Retinal pigment epithelial cell (primary cell): ENCODE measurements around the gene LYAR.

ENCODE experiments used
- DNase-seq: peaks from one replicate; pipeline ENCODE4 v3.0.0-alpha.2; 2010; ENCODE audit warnings: low read depth
- H3K4me3 ChIP-seq: 2 replicates; pipeline ENCODE4 v1.5.1; 2011; ENCODE audit warnings: mild to moderate bottlenecking, low read length, control low read depth, moderate library complexity
- TF ChIP-seq, protein P1 (sequence below): conservative IDR thresholded peaks from 2 replicates; pipeline ENCODE4 v1.5.1; 2011; ENCODE audit warnings: low read depth, low read length, control low read depth, inconsistent platforms

LYAR gene

DNA sequence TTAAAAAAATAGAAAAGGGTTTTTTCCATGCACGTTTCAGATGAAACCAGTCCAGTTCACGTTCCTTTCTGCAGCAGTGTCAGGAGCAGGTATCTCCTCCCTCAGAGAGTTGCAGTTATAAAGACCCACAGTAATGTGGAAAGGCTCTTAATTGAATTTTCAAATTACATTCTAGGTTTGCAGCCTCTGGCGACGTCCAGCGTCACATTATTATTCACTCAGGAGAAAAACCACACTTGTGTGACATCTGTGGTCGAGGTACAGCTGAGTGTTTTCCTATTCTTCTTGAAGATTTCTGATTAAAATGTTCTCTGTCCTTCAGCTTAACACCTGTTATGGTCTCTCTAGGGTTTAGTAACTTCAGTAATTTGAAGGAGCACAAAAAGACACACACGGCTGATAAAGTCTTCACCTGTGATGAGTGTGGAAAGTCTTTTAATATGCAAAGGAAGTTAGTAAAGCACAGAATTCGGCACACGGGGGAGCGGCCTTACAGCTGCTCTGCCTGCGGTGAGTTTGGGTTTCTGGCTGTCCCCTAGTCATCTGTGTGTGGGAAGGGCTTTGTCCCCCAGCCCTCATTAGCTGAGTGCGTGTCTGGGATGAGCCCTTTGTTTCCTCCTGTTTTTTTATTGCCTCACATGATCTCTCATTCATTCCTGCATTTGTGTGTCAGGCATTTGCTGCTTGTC lies 25.7 kb upstream of the LYAR start:
- TF ChIP-seq, protein P1, sequence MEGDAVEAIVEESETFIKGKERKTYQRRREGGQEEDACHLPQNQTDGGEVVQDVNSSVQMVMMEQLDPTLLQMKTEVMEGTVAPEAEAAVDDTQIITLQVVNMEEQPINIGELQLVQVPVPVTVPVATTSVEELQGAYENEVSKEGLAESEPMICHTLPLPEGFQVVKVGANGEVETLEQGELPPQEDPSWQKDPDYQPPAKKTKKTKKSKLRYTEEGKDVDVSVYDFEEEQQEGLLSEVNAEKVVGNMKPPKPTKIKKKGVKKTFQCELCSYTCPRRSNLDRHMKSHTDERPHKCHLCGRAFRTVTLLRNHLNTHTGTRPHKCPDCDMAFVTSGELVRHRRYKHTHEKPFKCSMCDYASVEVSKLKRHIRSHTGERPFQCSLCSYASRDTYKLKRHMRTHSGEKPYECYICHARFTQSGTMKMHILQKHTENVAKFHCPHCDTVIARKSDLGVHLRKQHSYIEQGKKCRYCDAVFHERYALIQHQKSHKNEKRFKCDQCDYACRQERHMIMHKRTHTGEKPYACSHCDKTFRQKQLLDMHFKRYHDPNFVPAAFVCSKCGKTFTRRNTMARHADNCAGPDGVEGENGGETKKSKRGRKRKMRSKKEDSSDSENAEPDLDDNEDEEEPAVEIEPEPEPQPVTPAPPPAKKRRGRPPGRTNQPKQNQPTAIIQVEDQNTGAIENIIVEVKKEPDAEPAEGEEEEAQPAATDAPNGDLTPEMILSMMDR, result no peak
- DNase-seq, result no peak
- H3K4me3 ChIP-seq, result no peak overlapping the region

DNA sequence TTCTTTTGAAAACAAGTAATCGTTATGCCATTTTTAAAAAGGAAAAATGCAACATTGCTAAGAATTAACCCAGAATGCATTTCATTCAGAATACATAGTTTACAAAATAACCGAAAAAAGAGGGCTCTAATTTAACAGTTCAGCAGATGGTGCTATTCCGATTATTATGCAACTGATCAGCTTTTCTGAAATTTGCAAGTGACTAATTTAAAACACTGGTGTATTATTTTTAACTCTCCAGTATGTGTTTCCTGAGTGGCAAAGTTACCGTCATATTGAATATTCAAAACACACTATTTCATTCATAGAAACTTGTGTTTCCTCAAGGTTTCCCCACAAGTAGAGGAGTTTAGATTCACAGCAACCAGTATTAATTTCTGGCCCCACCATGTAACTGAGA lies 21.2 kb upstream of the LYAR start:
- no peak for DNase-seq
- H3K4me3 ChIP-seq, result no peak overlapping the region
- TF ChIP-seq, protein P1, result no peak

DNA sequence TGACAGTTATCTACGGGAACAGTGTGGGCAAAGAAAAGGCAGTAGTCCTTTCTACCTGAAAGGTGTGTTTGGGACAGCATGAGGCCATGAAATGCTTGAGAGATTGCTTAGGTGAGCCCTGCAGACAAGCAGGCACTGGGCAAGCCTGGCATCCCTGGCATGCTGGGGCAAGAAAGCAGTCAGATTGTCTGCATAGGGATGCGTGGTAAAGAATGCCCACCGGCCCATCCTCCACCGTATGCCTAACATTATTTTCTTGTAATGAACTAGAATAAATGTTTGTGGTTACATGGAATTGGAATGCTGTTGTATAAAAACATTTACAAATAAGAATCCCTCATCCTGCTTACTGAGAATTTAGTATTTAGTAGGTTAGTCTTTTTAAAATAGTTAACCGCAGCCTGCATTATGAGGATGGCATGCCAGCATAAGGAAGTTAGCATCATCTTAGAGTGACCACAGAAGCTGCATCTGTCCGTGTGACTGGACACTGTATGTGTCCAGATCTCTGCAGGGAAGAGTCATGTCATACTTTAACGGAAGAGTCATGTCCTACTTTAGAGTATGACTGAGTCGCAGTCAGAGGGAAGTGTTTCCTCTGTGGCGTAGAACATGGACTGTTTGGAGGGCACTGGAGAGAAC lies 19.0 kb upstream of the LYAR start:
- H3K4me3 ChIP-seq, result no peak overlapping the region
- TF ChIP-seq, protein P1, result no peak
- DNase-seq, result no peak

DNA sequence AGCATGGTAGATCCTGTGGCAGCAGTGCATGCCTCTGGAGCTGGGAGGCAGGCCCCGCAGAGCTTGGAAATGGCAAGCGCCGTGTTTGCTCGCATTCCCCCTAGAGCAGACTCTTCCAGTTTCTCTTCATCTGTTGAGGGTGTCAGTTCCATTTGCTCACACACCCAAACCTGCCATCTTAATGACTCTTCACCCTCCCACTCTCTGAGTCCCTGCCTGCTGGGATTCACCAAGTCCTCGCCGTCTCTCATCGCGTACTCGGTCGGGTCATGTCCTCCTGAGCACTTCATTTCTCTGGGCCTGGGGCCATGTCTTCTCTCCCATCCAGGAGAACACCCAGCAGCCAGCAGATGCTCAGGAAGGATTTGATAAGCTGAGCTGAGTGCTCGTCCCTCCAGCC lies 17.0 kb upstream of the LYAR start:
- no peak for DNase-seq
- TF ChIP-seq, protein P1, result no peak
- no peak overlapping the region for H3K4me3 ChIP-seq

DNA sequence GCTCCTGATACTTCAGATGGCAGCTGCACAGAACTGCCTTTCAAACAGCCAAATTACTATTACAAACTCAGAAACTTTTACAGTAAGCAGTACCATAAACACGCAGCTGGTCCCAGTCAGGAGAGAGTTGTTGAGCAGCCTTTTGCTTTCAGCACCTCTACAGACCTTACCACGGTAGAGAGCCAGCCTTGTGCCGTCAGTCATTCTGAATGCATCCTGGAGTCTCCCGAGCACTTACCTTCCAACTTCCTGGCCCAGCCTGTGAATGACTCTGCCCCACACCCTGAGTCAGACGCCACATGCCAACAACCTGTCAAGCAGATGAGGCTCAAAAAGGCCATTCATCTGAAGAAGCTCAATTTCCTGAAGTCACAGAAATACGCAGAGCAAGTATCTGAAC lies 12.5 kb upstream of the LYAR start:
- no peak for DNase-seq
- no peak overlapping the region for H3K4me3 ChIP-seq

DNA sequence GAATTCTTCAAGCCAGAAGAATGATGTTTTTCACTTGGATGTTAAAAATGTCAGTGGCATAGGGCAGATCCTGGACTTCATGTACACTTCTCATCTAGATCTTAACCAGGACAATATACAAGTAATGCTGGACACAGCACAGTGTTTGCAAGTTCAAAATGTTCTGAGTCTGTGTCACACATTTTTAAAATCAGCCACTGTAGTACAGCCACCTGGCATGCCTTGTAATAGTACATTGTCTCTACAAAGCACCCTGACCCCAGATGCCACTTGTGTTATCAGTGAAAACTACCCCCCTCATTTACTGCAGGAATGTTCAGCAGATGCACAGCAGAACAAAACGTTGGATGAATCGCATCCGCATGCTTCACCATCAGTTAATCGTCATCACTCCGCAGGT lies 12.0 kb upstream of the LYAR start:
- H3K4me3 ChIP-seq, result no peak overlapping the region
- DNase-seq, result no peak
- TF ChIP-seq, protein P1, result no peak

More for the DNA sequence above, 12.5 kb upstream of the LYAR start:
- TF ChIP-seq, protein P1, result no peak

DNA sequence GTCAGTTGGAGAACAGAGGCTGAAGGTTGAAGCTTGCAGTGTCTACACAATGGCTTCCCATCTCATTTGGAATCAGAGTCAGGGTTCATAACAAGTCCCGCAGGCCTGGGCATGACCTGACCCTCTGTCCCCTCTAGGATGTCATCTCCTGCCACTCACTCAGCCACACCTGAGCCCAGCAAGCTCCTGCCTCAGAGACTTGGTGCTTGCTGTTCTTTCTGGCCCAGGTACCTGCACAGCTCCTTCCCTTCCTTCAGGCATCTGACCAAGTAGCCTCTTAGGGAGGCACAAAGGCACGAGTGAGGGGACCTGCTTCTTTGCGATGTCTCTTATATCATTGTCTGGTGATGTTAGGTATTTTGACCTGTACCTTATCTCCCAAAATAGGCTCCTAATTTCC lies 9.1 kb upstream of the LYAR start:
- TF ChIP-seq, protein P1, result no peak
- no peak overlapping the region for H3K4me3 ChIP-seq
- DNase-seq, result no peak
